Activated naive CD8-positive, alpha-beta T cell treated with anti-CD3 and anti-CD28 coated beads for 36 hours (primary cell): ENCODE data around the gene SLC35F5. TPM values are rescaled to one million over a fixed set of nuclear protein-coding genes. Genes with fewer than 3 reads are reported as not detected.
"Not testable (repeated sequence)": the region's sequence is repeated elsewhere in the genome, so short reads cannot be mapped to it uniquely, and the experiment has no call there.

Experiments used
- DNase-seq: peaks from one replicate; pipeline ENCODE4 v3.0.0; 2021
- H3K27ac Mint-ChIP-seq: one replicate; pipeline ENCODE4 v1.8.0; 2022; ENCODE audit warnings: mild to moderate bottlenecking, moderate library complexity, mixed read lengths
- H3K27me3 Mint-ChIP-seq: one replicate; pipeline ENCODE4 v1.8.0; 2022; ENCODE audit warnings: mild to moderate bottlenecking, mixed read lengths
- H3K36me3 Mint-ChIP-seq: one replicate; pipeline ENCODE4 v1.8.0; 2021; ENCODE audit warnings: mild to moderate bottlenecking, mixed read lengths
- H3K4me1 Mint-ChIP-seq: one replicate; pipeline ENCODE4 v1.8.0; 2021; ENCODE audit warnings: mixed read lengths
- H3K4me3 Mint-ChIP-seq: one replicate; pipeline ENCODE4 v1.8.0; 2022; ENCODE audit warnings: mild to moderate bottlenecking, moderate library complexity, mixed read lengths
- H3K9me3 Mint-ChIP-seq: one replicate; pipeline ENCODE4 v1.8.0; 2022; ENCODE audit warnings: mixed read lengths
- total RNA-seq, 2 experiments: library from RNA; stranded (reverse); gene quantifications; one replicate each; pipeline ENCODE4 v1.2.3, GENCODE V29; 2021

SLC35F5 gene, protein sequence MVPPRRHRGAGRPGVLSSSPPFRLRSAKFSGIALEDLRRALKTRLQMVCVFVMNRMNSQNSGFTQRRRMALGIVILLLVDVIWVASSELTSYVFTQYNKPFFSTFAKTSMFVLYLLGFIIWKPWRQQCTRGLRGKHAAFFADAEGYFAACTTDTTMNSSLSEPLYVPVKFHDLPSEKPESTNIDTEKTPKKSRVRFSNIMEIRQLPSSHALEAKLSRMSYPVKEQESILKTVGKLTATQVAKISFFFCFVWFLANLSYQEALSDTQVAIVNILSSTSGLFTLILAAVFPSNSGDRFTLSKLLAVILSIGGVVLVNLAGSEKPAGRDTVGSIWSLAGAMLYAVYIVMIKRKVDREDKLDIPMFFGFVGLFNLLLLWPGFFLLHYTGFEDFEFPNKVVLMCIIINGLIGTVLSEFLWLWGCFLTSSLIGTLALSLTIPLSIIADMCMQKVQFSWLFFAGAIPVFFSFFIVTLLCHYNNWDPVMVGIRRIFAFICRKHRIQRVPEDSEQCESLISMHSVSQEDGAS
- 10 to 100 TPM; 20.8 to 21.3 TPM for total RNA-seq

DNA sequence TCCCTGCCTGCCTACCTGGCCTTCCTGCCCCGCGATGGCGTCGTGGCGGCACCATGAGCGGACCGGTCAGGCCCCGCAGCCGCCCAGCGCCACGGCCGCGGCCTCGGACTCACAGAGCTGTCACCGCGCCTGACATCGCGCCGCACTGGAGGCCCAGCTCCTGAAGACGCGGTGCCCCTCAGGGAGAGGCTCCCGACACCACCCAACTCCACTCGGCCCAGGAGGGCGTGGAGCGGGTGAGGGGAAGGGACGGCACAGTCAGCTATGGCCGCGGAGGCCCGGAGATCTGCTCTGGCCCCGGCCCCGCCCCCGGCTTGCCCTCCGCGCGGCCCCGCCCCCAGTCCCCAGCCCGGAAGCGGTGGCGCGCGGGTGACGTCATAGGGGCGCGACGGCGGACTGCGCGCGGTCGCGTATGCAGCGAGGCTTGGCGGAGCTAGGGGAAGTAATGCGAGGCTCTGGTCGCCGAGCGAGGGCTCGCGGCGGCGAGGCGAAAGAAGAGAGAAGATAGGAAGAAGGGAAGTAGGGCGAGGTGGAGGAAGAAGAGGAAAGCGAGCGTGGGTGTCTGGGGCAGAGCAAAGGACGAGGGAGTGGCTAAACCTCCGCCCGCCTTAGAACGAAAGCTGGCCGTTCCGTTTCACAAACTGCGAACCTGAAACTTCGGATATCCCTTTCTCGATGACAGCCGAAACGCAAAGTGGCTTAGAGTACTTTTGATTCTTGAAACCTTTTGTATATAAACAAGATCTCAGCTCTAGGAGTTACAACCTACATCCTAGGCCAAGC lies at the start of gene SLC35F5:
Gene SLC35F5, minus strand, starts transcription at position 288 of the 783 bp plus-strand sequence. Its CDS starts 233 bp downstream, at position 55.
- Mint-ChIP-seq H3K27ac (peak within 1 kb of the TSS; percentile 99), H3K36me3 (peaks cover 5% of the 10 kb centered on the region)

DNA sequence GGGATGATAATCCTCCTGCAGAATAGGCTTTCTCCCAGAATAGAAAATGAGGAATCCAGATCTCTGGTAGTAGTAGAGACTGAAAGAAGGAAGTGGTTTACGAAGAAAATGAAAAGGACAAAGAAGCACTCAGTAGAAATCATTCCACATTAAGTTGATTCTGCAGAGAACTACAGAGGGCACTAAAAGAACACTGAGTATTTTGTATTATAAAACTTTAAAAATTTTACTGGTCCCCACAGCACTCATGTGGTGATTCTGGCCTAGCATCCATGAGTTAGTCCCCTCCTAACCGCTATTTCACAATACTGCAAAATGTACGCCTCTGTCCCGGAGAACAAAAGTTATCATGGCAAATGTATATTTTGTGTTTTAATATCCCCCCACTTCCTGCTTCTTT lies 42.9 kb upstream of the SLC35F5 start:
- Mint-ChIP-seq H3K27ac (no peak overlapping the region), H3K27me3 (no peaks in the 10 kb centered on the region), H3K9me3 (no peaks in the 10 kb centered on the region), H3K4me1 (peaks cover 9% of the 10 kb centered on the region), H3K4me3 (no peak overlapping the region), H3K36me3 (no peaks in the 10 kb centered on the region)
- no peak for DNase-seq

More for the DNA sequence above, at the start of gene SLC35F5:
- H3K27me3 Mint-ChIP-seq, result no peaks in the 10 kb centered on the region
- DNase-seq, result peak; percentile 97
- peak within 1 kb of the TSS; percentile 96 for H3K4me3 Mint-ChIP-seq
- no peaks in the 10 kb centered on the region for H3K9me3 Mint-ChIP-seq
- H3K4me1 Mint-ChIP-seq, result peaks cover 24% of the 10 kb centered on the region

DNA sequence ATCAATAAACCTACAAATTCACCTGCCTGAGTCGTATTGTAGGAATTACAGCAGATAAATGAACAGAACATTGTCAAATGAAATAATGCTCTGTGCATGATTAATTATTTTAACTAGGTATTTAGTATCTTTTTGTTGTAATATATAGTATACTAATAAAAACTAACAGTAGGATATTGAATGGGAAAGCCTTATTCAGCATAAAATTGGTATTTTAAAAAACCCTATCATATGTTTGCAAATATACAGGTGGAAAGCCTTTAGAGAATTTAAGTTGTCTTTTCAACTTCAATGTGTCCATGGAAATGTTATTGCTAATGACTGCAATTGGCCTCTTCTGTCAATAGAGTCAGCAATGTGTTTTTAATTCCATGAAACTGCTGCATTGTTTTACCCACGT lies 40.8 kb upstream of the SLC35F5 start:
- no peak for DNase-seq
- Mint-ChIP-seq H3K9me3 (no peaks in the 10 kb centered on the region), H3K4me3 (no peak overlapping the region), H3K36me3 (no peaks in the 10 kb centered on the region), H3K4me1 (peaks cover 16% of the 10 kb centered on the region), H3K27ac (no peak overlapping the region), H3K27me3 (no peaks in the 10 kb centered on the region)

DNA sequence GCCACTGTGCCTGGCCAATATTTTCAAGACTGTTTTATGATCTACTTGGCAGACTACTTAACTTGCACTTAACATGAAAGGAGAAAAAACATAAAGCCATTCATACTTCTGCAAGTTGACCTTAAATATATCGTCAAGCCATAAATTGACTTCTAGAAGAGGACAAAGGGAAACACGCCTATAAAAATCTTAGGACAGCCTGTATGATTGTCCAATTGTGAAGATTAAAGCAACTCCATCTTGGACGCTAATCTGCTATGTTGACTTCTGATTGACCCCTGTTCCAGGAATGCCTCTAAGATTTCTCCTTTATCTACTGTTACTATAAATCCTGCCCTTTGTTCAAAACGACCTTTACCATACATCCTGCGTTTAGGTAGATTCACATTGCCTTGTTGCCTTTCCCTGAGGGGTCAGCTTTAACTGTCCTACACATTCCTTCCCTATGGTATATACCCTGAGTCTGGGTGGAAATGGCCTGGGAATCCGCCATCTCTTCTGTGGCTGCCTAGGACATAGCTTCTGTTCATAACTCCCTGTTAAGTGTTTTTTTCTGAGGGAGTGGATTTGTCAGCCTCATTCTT lies 40.2 kb upstream of the SLC35F5 start:
- Mint-ChIP-seq H3K27me3 (no peaks in the 10 kb centered on the region), H3K4me3 (no peak overlapping the region), H3K36me3 (no peaks in the 10 kb centered on the region), H3K9me3 (no peaks in the 10 kb centered on the region), H3K27ac (no peak overlapping the region), H3K4me1 (peaks cover 21% of the 10 kb centered on the region)
- no peak for DNase-seq

DNA sequence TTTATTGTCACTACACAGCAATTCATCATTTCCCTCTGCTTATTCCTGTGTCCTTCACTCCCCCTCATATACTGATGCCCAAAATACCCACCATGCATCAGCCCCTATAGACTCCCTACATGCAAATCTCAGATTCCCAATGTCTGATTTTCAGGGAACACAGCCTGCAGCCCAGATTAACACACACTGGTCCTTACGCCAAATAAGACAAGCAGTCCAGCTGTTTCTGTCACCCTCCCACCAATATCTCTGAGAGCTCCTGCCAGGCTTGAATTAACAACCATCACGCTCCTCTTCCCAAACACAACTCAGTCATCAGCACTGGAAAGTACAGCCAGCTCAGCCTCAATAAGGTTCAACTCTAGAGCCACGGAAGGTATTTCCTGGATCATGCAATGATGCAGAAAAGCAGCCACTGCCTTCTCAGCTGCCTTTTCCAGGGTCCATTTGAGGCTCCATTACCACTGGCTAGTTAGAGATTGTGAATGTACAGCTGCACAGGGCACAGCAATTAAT lies 39.0 kb upstream of the SLC35F5 start:
- no peaks in the 10 kb centered on the region for H3K9me3 Mint-ChIP-seq
- H3K27ac Mint-ChIP-seq, result no peak overlapping the region
- H3K4me3 Mint-ChIP-seq, result no peak overlapping the region
- no peak for DNase-seq
- no peaks in the 10 kb centered on the region for H3K27me3 Mint-ChIP-seq
- no peaks in the 10 kb centered on the region for H3K36me3 Mint-ChIP-seq
- H3K4me1 Mint-ChIP-seq, result peaks cover 25% of the 10 kb centered on the region

DNA sequence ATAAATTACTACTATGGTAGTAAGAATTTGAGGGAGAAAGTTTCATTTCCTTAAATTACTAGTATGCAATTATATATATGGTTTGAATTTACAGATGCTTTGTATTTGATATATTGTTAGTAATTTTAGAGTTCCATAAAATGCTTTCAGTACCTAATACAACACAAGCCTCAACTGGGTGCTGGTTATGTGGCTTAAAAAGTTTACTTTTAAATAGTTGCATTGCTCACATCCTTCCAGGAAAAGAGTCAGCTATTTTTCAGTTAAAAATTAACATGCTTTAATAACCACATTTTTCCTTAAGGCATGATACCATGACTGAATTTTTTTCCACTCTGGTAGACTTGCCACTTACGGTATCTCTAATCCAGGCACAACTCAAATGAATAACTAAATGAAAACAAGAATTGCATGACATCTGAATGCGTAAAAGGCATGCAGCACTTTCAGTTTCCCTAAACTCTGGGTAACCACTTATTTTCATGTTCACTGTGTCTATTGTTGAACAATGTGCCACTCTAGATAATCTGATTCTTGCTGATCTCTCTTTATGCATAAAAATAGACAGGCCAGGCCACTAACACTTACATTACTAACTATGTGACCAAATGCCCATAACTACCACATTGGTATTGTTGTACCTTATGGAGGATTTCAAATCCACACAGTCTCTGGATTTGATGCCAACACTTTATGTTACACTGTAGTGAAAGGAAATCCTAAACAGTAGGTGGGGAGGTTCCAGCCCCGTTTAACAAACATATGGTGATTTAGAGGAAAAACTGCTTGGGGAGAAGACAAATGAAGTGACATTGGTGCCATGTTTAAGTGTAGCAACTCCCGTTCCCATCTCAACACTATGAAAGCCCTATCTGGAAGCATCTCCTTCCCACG lies 35.5 kb upstream of the SLC35F5 start:
- no peak for DNase-seq
- Mint-ChIP-seq H3K4me3 (peak overlapping the region; percentile 27), H3K9me3 (no peaks in the 10 kb centered on the region), H3K27ac (peak overlapping the region; percentile 95), H3K27me3 (no peaks in the 10 kb centered on the region), H3K36me3 (no peaks in the 10 kb centered on the region), H3K4me1 (peaks cover 22% of the 10 kb centered on the region)

DNA sequence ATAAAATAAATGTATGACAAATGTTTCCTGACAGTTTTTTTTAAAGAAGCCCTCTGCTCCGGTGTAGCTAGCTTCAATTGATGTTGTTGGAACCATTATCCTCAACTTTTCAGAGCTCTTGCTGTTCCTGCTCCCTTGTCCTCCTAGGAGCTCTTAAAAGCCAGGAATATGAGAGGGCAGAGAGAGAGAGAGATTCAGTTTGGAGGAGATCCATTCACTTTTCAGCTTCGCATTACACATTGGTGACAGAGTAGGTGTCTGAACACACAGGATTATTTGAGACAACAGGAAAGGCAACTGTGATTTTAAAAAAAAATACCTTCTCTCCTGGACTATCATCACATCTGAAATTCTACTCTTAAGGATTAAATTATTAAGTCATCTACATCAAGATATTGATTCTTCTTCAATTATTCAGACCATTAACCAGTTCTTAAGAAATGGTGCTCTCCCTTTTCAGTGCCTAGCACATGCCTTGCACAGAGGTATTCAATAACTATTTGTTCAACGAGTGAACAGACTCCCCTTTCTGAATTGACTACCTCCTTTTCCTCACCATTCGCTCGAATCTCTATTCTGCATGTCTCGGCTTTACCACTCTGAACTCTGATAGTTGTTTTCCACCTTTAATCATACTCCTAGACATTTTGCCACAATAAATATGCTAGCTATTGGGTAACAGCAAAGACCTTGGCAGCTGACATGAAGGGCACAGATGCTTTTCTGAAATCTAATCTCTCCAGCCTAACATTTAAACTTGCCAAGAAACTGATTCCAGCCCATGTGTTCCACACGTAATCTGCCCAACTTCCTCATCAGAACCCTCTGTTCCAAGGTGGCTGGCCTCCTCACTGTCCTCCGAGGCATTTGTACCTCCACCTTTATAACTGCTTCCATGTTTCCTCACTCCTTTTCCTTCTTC lies 28.6 kb upstream of the SLC35F5 start:
- Mint-ChIP-seq H3K4me1 (no peaks in the 10 kb centered on the region), H3K36me3 (no peaks in the 10 kb centered on the region), H3K27me3 (no peaks in the 10 kb centered on the region), H3K9me3 (no peaks in the 10 kb centered on the region), H3K27ac (no peak overlapping the region), H3K4me3 (no peak overlapping the region)
- DNase-seq, result no peak

DNA sequence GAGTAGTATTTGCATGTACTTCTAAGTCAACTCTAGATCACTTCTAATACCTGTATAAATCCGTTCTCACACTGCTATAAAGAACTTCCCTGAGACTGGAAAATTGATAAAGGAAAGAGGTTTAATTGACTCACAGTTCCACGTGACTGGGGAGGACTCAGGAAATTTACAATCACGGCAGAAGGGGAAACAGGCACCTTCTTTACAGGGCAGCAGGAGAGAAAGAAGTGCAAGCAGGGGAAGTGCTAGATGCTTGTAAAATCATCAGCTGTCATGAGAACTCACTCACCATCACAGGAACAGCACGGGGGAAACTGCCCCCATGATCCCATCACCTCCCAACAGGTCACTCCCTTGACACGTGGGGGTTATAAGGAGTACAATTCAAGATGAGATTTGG lies 24.0 kb upstream of the SLC35F5 start:
- Mint-ChIP-seq H3K27ac (no peak overlapping the region), H3K9me3 (no peaks in the 10 kb centered on the region), H3K4me1 (no peaks in the 10 kb centered on the region), H3K4me3 (no peak overlapping the region), H3K36me3 (no peaks in the 10 kb centered on the region), H3K27me3 (no peaks in the 10 kb centered on the region)
- no peak for DNase-seq

DNA sequence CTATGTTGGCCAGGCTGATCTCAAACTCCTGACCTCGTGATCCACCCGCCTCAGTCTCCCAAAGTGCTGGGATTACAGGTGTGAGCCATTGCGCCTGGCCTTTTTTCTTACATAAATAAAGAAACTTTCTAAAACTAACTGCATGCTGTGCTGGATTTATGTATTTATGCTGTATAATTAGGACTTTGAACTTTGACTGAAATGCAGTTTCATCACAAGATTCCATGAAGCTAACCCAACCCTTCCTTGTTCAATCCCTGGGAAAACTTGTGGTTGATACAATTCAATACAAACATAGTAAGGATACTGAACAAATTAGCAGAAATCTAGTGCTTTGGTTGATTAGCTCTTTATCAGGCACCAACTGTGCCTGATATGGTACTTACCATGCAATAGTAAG lies 20.9 kb upstream of the SLC35F5 start:
- no peaks in the 10 kb centered on the region for H3K27me3 Mint-ChIP-seq
- H3K4me1 Mint-ChIP-seq, result no peaks in the 10 kb centered on the region
- DNase-seq, result no peak
- no peaks in the 10 kb centered on the region for H3K9me3 Mint-ChIP-seq
- H3K36me3 Mint-ChIP-seq, result no peaks in the 10 kb centered on the region
- no peak overlapping the region for H3K27ac Mint-ChIP-seq
- H3K4me3 Mint-ChIP-seq, result no peak overlapping the region

DNA sequence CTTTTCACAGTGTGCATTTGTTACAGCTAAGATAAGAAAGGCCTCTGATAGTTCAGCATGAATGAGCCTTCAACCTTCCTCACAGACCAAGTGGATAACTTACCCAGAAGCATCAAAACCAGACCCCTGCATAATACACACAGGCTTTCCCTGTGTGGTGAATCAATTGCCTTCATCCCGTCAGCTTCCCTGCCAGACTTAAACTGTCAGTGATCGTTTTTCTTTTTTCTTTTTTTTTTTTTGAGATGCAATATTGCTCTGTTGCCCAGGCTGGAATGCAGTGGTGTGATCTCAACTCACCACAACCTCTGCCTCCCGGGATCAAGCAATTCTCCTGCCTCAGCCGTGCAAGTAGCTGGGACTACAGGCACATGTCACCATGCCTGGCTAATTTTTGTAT lies 20.5 kb upstream of the SLC35F5 start:
- Mint-ChIP-seq H3K4me3 (no peak overlapping the region), H3K27ac (no peak overlapping the region), H3K4me1 (no peaks in the 10 kb centered on the region), H3K27me3 (no peaks in the 10 kb centered on the region), H3K36me3 (no peaks in the 10 kb centered on the region), H3K9me3 (no peaks in the 10 kb centered on the region)
- no peak for DNase-seq

DNA sequence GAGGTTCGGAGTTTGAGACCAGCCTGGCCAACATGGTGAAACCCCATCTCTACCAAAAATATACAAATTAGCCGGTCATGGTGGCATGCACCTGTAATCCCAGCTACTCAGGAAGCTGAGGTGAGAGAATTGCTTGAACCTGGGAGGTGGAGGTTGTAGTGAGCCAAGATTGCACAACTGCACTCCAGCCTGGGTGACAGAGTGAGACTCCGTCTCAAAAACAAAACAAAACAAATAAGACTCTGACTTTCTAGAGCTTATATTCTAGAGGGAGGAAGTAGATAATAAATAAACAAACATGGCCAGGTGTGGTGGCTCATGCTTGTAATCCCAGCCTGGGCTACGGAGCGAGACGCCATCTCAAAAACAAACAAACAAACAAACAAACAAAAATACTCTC lies 18.2 kb upstream of the SLC35F5 start:
- H3K27me3 Mint-ChIP-seq, H3K4me1 Mint-ChIP-seq, H3K36me3 Mint-ChIP-seq, H3K27ac Mint-ChIP-seq, H3K4me3 Mint-ChIP-seq, H3K9me3 Mint-ChIP-seq, DNase-seq: not testable (repeated sequence)

DNA sequence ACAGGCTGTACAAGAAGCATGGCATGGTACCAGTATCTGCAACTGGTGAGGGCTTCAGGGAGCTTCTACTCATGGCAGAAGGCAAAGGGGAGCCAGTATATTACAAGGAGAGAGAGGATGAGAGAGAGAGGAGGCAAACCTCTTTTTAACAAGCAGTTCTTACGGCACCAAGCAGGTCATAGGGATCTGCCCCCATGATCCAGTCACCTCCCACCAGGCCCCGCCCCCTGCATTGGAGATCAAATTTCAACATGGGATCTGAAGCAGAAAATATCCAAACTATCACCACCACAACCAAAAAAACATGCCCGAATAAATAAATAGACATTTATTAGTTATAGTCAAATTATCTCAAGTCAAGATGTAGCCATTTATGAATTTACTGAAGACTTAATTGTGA lies 14.5 kb upstream of the SLC35F5 start:
- Mint-ChIP-seq H3K27me3 (no peaks in the 10 kb centered on the region), H3K9me3 (no peaks in the 10 kb centered on the region), H3K4me3 (no peak overlapping the region), H3K27ac (no peak overlapping the region), H3K36me3 (no peaks in the 10 kb centered on the region), H3K4me1 (no peaks in the 10 kb centered on the region)
- DNase-seq, result no peak

DNA sequence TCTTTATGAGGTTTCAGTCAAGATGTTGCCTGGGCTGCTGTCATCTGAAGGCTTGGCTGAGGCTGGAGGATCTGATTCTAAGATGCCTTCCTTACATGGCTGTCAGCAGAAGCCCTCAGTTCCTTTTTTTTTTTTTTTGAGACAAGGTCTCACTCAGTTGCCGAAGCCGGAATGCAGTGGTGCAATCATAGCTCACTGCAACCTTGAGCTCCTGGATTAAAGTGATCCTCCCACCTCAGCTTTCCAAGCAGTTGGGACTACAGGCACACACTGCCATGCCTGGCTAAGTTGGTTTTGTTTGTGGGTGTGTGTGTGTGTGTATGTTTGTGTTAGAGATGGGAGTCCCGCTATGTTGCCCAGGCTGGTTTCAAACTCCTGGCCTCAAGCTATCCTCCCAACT lies 13.1 kb upstream of the SLC35F5 start:
- DNase-seq, result no peak
- Mint-ChIP-seq H3K27ac (no peak overlapping the region), H3K9me3 (peaks cover 5% of the 10 kb centered on the region), H3K4me3 (no peak overlapping the region), H3K36me3 (no peaks in the 10 kb centered on the region), H3K27me3 (no peaks in the 10 kb centered on the region), H3K4me1 (no peaks in the 10 kb centered on the region)
